Suprapubic skin (tissue), 3 donors: ENCODE results near the gene SMARCC1.

ENCODE experiments used
- EP300 ChIP-seq: sonication (generic); formaldehyde crosslinking; IDR thresholded peaks from one replicate; pipeline ENCODE4 v1.6.1; 2017; ENCODE audit warnings: antibody characterized with exemption
- POLR2A ChIP-seq, 2 donors: fragments of 450-650 bp; IDR thresholded peaks; one replicate each; pipeline ENCODE4 v1.6.1; 2017; ENCODE audit warnings: antibody characterized with exemption in 2 of 2, mild to moderate bottlenecking in 2 of 2, moderate library complexity in 2 of 2
- TF ChIP-seq, protein P1 (sequence below), 2 donors: fragments of 200-600 bp in 1 of 2; fragments of 450-650 bp in 1 of 2; sonication (generic) in 1 of 2; IDR thresholded peaks; one replicate each; pipeline ENCODE4 v1.5.1; 2016 to 2019; ENCODE audit warnings: antibody characterized with exemption in 2 of 2, mild to moderate bottlenecking in 1 of 2, moderate library complexity in 1 of 2

DNA sequence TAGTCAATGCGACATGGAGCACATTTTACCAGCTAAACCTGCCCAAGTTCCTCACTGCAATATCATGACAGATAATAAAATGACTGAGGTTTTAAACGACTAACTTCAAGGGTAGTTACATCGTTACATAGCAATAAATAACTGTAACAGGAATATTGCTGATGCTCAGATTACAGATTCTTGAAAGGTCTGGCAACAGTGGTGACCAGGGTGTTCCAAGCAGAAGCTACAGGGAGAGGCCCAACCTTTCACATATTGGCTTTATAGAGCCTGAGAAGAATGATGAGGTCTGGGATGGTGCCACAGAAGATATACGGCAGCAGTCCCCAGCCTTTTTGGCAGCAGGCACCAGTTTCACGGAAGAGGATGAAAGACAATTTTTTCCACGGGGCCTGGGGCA lies 151.9 kb downstream of the SMARCC1 start:
- TF ChIP-seq, protein P1, sequence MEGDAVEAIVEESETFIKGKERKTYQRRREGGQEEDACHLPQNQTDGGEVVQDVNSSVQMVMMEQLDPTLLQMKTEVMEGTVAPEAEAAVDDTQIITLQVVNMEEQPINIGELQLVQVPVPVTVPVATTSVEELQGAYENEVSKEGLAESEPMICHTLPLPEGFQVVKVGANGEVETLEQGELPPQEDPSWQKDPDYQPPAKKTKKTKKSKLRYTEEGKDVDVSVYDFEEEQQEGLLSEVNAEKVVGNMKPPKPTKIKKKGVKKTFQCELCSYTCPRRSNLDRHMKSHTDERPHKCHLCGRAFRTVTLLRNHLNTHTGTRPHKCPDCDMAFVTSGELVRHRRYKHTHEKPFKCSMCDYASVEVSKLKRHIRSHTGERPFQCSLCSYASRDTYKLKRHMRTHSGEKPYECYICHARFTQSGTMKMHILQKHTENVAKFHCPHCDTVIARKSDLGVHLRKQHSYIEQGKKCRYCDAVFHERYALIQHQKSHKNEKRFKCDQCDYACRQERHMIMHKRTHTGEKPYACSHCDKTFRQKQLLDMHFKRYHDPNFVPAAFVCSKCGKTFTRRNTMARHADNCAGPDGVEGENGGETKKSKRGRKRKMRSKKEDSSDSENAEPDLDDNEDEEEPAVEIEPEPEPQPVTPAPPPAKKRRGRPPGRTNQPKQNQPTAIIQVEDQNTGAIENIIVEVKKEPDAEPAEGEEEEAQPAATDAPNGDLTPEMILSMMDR (IDR thresholded peaks at IDR 0.05), result no peak
- TF ChIP-seq POLR2A (IDR thresholded peaks at IDR 0.05), result no peak
- no peak for TF ChIP-seq EP300
